IPS-15b (cell line): ENCODE measurements around the gene MAP3K7.

Experiments used
- H3K27me3 ChIP-seq: one replicate; pipeline ENCODE4 v1.6.1; 2013; ENCODE audit warnings: low read length; ENCODE audit not compliant: control insufficient read depth, insufficient read depth
- H3K36me3 ChIP-seq: one replicate; pipeline ENCODE4 v1.6.1; 2013; ENCODE audit warnings: low read length; ENCODE audit not compliant: control insufficient read depth, insufficient read depth
- H3K4me1 ChIP-seq: one replicate; pipeline ENCODE4 v1.6.1; 2013; ENCODE audit warnings: mild to moderate bottlenecking, low read length; ENCODE audit not compliant: control insufficient read depth, insufficient read depth
- H3K4me3 ChIP-seq: one replicate; pipeline ENCODE4 v1.5.1; 2013; ENCODE audit warnings: low read depth, low read length
- H3K9ac ChIP-seq: one replicate; pipeline ENCODE4 v1.6.1; 2013; ENCODE audit warnings: low read depth, mild to moderate bottlenecking, low read length
- H3K9me3 ChIP-seq: one replicate; pipeline ENCODE4 v1.6.1; 2013; ENCODE audit warnings: mild to moderate bottlenecking, low read length; ENCODE audit not compliant: control insufficient read depth, insufficient read depth

Gene MAP3K7

GRCh38 chr6:90538278-90539046, 48.4 kb downstream of the MAP3K7 start:
- no peaks in the 10 kb centered on the region for H3K27me3 ChIP-seq
- no peak overlapping the region for H3K9ac ChIP-seq
- no peak overlapping the region for H3K4me3 ChIP-seq
- no peaks in the 10 kb centered on the region for H3K4me1 ChIP-seq
- H3K9me3 ChIP-seq, result no peaks in the 10 kb centered on the region
- peaks cover 4% of the 10 kb centered on the region for H3K36me3 ChIP-seq

DNA sequence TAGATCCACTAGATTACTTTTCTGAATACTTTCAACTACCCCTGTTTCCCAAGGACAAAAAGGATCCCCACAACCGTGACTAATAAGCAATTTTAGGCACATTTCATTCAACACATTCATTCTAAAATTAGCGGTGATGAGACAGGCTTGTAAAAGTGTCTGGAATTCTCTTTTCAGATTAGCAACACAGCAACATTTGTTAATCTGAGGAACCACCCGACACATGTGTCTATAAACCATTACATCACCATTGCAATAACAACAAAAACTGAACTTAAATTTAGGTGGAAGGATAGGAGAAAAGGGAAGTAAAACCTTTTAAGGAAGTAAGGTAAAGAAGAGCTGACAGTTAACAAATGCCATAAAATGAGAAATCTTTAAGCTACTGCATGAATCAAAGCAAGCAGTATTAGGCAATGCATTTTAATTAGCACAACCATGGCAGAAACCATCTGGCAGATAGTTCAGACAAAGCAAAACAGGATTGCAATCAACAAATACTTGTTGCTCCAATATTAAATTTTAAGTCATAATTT, 49.1 kb downstream of the MAP3K7 start:
- peaks cover 4% of the 10 kb centered on the region for H3K36me3 ChIP-seq
- H3K27me3 ChIP-seq, result no peaks in the 10 kb centered on the region
- H3K9ac ChIP-seq, result no peak overlapping the region
- no peaks in the 10 kb centered on the region for H3K9me3 ChIP-seq
- H3K4me3 ChIP-seq, result no peak overlapping the region
- H3K4me1 ChIP-seq, result no peaks in the 10 kb centered on the region

DNA sequence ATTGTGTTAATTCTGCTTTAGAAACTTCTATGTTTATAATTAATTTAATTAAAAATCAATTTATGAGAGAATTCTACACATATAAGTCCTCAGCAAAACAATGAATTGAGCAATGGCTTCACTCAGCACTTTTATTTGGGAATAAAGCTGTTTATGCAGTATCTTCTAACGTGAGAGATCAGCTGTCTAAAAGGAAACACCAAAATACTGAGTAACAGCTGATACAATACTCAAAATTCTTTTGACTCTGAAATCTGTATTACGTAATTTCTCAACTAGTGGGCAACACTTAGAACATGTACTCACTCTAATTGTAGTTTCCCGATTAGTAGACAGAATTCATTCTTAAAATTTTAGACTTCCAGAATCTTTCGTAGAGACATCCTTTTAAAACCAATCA, 49.8 kb downstream of the MAP3K7 start:
- no peaks in the 10 kb centered on the region for H3K4me1 ChIP-seq
- peaks cover 4% of the 10 kb centered on the region for H3K36me3 ChIP-seq
- H3K4me3 ChIP-seq, result no peak overlapping the region
- H3K27me3 ChIP-seq, result no peaks in the 10 kb centered on the region
- no peaks in the 10 kb centered on the region for H3K9me3 ChIP-seq
- no peak overlapping the region for H3K9ac ChIP-seq

DNA sequence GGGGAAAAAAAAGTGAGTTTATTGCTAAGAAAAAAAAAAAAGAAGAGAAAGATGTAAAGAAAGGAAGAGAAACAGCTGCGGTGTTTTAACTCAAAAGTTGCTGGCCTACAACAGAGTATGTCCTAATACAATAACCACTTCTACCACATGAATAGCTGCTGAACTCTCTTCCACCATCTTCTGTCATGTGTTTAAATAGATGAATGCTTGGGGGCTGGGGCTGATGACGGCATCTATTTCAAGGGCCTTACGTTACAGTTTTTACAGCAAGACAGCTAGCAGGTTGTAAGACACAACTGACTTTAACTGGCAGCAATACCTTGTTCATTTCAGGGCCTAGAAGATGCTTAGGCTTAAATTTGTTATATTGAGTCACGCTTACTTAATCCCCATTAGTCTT, 50.4 kb downstream of the MAP3K7 start:
- no peak overlapping the region for H3K4me3 ChIP-seq
- no peaks in the 10 kb centered on the region for H3K4me1 ChIP-seq
- H3K9me3 ChIP-seq, result no peaks in the 10 kb centered on the region
- no peak overlapping the region for H3K9ac ChIP-seq
- H3K27me3 ChIP-seq, result no peaks in the 10 kb centered on the region
- peaks cover 4% of the 10 kb centered on the region for H3K36me3 ChIP-seq

- Histone ChIP-seq H3K9me3 (no peaks in the 10 kb centered on the region), H3K4me3 (no peak overlapping the region), H3K36me3 (peaks cover 4% of the 10 kb centered on the region), H3K9ac (no peak overlapping the region), H3K4me1 (no peaks in the 10 kb centered on the region), H3K27me3 (no peaks in the 10 kb centered on the region)
Measured at GRCh38 chr6:90534337-90535025, 52.4 kb downstream of the MAP3K7 start.

GRCh38 chr6:90533615-90534336, 53.1 kb downstream of the MAP3K7 start:
- no peaks in the 10 kb centered on the region for H3K4me1 ChIP-seq
- no peaks in the 10 kb centered on the region for H3K27me3 ChIP-seq
- H3K9me3 ChIP-seq, result no peaks in the 10 kb centered on the region
- no peak overlapping the region for H3K9ac ChIP-seq
- no peak overlapping the region for H3K4me3 ChIP-seq
- peaks cover 4% of the 10 kb centered on the region for H3K36me3 ChIP-seq

GRCh38 chr6:90530882-90531281, 56.0 kb downstream of the MAP3K7 start:
- Histone ChIP-seq H3K9me3 (no peaks in the 10 kb centered on the region), H3K27me3 (no peaks in the 10 kb centered on the region), H3K9ac (no peak overlapping the region), H3K36me3 (peaks cover 4% of the 10 kb centered on the region), H3K4me1 (no peaks in the 10 kb centered on the region), H3K4me3 (no peak overlapping the region)

DNA sequence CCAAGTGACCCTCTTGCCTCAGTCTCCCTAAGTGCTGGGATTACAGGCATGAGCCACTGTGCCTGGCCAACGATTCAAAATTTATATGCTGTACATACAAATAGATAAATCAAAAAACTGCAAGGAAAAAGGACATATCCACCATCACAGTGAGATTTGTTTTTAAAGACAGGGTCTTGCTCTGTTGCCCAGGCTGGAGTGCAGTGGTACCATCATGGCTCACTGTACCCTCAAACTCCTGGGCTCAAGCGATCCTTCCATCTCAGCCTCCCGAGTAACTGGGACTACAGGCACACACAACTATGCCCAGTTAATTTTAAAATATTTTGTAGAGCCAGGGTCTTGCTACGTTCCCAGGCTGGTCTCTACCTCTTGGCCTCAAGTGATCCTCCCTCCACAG, 61.5 kb downstream of the MAP3K7 start:
- no peak overlapping the region for H3K4me3 ChIP-seq
- no peak overlapping the region for H3K9ac ChIP-seq
- H3K9me3 ChIP-seq, result no peaks in the 10 kb centered on the region
- no peaks in the 10 kb centered on the region for H3K4me1 ChIP-seq
- H3K27me3 ChIP-seq, result no peaks in the 10 kb centered on the region
- peaks cover 3% of the 10 kb centered on the region for H3K36me3 ChIP-seq

GRCh38 chr6:90523779-90524310, 63.0 kb downstream of the MAP3K7 start:
- H3K9ac ChIP-seq, result no peak overlapping the region
- H3K36me3 ChIP-seq, result peaks cover 3% of the 10 kb centered on the region
- H3K9me3 ChIP-seq, result no peaks in the 10 kb centered on the region
- H3K27me3 ChIP-seq, result no peaks in the 10 kb centered on the region
- H3K4me1 ChIP-seq, result no peaks in the 10 kb centered on the region
- H3K4me3 ChIP-seq, result no peak overlapping the region

DNA sequence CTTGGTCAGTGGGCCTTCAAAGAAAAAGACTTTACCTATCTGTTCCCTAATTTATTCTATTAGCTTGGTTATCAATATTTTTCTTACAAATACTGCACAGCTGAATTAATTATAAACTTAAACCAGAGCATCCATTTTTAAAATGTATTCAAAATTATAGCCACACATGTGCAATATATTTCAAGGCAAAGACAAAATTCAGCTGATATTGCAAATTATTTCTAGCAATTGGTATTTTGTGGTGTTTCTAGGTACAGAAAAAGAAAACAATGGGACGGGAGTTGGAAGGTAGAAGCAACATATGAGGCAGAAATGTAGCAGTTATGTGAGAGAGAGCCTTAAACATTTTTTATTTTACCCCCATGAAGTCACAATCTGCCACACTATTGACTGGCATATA, 64.9 kb downstream of the MAP3K7 start:
- Histone ChIP-seq H3K9me3 (no peaks in the 10 kb centered on the region), H3K27me3 (no peaks in the 10 kb centered on the region), H3K36me3 (peaks cover 3% of the 10 kb centered on the region), H3K9ac (no peak overlapping the region), H3K4me3 (no peak overlapping the region), H3K4me1 (no peaks in the 10 kb centered on the region)

DNA sequence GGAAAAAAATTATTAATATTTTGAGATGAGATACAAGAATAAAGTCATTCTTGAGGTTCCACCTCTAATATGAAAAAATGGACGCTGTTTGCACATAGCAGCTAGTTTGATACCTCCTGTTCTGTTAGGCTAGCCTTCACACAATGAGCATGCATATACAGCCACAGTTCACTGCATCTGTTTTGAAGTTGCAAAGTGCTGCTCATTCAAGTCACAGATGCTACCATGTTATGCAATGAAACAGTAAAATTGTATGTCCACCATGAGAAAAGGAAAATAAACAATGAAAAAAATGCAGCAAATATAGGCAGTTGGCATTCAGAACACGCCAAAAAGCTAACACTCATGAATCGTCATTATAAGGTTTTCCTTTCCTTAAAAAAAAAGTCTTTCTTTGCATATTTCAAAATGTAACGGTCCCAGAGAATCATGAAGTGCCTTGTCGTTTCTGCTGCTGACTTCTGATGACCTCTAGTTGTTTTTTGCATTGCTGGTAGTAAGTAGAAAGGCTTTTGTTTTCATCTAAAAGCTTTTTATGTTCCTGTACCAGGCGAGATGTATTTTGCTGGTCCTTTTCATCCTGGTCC, 70.7 kb downstream of the MAP3K7 start:
- Histone ChIP-seq H3K9ac (no peak overlapping the region), H3K36me3 (peaks cover 4% of the 10 kb centered on the region)

More for the DNA sequence above, 70.7 kb downstream of the MAP3K7 start:
- no peaks in the 10 kb centered on the region for H3K9me3 ChIP-seq
- no peaks in the 10 kb centered on the region for H3K4me1 ChIP-seq
- no peak overlapping the region for H3K4me3 ChIP-seq
- no peaks in the 10 kb centered on the region for H3K27me3 ChIP-seq
